Epithelial cell of proximal tubule (primary cell): Measurements from ENCODE around the gene TENM4. TPM values are rescaled to one million over a fixed set of nuclear protein-coding genes. Genes with fewer than 3 reads are reported as not detected.

ENCODE experiments used
- DNase-seq: peaks from one replicate; pipeline ENCODE4 v3.0.0-alpha.2; 2011; ENCODE audit warnings: low read depth
- H3K4me3 ChIP-seq: 2 replicates; pipeline ENCODE4 v1.5.1; 2011; ENCODE audit warnings: low read depth, mild to moderate bottlenecking, low read length
- total RNA-seq: library from RNA; depleted of rRNA; stranded (reverse); fragments of >200 nt; gene quantifications from 2 replicates; pipeline ENCODE4 v1.2.3, GENCODE V29; 2015
- TF ChIP-seq, protein P1 (sequence below): conservative IDR thresholded peaks from 2 replicates; pipeline ENCODE4 v1.5.1; 2012; ENCODE audit warnings: low read depth, mild to moderate bottlenecking, low read length

Gene TENM4
- total RNA-seq, 1 donor from 2014 or later, result 22.2 TPM

DNA sequence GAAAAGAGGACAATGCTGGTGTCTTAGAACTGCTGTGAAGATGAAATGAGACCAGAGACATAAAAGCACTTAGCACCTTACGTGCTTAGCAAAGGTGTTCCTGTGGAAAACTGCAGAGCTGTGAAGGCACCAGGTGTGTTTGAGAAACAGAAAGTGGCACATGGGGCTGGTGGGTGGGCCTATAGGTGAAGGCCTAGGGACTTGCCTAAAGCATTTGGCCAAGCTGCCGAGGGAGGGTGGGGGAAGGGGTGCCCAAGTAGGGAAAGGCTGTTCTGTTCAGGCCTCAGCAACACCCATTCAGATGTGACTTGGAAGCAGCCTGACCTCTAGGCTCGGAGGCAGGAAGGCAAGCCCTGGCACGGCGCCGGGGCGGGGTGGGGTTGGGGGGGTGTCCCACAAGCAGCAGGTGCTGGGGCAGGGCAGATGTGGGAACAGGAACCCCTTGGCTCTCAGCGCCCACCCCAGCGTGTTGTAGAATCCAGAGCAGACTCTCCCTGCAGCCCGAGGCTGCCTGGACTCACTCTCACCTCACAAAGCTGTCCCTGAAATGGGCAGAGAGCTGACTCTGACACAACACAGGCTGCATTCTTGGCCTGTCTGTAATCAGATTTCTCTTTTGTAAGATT is 499.5 kb downstream of the TENM4 start:
- TF ChIP-seq, protein P1, sequence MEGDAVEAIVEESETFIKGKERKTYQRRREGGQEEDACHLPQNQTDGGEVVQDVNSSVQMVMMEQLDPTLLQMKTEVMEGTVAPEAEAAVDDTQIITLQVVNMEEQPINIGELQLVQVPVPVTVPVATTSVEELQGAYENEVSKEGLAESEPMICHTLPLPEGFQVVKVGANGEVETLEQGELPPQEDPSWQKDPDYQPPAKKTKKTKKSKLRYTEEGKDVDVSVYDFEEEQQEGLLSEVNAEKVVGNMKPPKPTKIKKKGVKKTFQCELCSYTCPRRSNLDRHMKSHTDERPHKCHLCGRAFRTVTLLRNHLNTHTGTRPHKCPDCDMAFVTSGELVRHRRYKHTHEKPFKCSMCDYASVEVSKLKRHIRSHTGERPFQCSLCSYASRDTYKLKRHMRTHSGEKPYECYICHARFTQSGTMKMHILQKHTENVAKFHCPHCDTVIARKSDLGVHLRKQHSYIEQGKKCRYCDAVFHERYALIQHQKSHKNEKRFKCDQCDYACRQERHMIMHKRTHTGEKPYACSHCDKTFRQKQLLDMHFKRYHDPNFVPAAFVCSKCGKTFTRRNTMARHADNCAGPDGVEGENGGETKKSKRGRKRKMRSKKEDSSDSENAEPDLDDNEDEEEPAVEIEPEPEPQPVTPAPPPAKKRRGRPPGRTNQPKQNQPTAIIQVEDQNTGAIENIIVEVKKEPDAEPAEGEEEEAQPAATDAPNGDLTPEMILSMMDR, result no peak
- DNase-seq, result no peak
- H3K4me3 ChIP-seq, result no peak overlapping the region

DNA sequence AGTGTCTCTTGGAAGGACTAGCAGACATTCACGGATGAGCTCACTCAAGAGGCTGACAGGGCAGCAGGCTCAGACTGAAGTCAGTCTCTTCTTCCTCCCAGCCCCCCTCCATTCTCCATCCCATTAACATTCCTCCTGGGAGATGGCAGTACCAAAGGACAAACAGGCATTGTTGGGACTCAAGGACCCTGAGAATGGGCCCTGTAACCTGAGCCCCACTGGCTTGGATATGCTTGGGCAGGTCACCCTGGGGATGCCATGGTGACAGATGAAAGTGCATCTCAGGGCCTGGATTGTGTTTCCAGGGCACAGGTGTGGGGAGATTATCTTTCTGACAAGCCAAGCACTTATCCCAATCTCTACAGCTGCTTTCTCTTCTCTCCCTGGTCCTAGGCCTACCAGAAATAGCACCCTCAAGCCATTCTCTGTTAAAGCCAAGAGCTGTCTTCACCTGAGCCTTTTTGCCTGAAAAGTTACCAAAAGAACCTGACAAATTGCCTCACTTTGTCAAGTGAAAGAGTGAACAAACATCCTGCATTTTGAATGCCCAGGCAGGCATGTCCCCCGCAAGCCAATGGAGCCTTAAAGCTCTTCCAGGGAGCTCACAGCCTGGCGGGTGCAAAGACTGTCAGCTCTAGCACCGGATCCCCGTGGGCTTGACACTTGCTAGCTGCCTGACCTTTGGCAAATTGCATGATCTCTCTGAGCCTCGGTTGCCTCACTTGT is 500.2 kb downstream of the TENM4 start:
- no peak for DNase-seq
- H3K4me3 ChIP-seq, result no peak overlapping the region
- TF ChIP-seq, protein P1, result no peak

DNA sequence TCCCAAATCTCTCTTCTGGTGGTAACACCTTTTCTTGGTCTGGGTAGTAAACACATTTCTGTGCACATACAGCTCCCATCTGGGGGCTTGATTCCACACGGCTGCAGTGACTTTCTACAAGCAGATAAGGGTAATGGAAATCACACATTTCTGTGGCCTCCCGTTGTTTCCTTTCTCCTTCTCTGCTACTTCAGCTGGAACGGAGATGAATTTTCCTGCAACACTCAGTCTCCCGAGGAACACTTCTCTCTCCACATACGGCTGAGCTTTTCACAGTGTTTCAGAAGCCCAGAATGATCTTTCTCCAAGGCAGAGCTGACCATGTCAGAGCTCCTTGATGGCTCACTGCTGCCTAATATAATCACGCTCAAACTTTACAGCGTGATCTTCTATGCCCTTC is 501.9 kb downstream of the TENM4 start:
- DNase-seq, result no peak
- no peak overlapping the region for H3K4me3 ChIP-seq
- TF ChIP-seq, protein P1, result no peak

DNA sequence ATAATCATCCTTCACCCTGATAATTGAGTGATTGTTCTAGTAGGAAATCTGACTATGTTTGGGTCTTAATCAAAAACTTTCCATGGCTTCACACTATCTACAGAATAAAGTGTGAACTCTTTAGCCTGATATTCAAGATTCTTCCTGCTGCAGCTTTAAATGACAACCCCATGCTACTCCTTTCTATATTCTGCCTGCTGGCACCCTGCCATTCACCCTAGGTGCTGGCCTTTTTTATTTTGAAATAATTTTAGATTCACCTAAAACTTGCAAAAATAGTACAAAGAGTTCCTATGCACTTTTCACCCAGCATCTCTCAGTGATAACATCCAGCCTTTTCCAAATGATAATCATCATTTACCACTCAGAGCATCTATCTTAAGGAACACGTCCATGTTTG is 502.8 kb downstream of the TENM4 start:
- TF ChIP-seq, protein P1, result no peak
- DNase-seq, result no peak
- H3K4me3 ChIP-seq, result no peak overlapping the region

DNA sequence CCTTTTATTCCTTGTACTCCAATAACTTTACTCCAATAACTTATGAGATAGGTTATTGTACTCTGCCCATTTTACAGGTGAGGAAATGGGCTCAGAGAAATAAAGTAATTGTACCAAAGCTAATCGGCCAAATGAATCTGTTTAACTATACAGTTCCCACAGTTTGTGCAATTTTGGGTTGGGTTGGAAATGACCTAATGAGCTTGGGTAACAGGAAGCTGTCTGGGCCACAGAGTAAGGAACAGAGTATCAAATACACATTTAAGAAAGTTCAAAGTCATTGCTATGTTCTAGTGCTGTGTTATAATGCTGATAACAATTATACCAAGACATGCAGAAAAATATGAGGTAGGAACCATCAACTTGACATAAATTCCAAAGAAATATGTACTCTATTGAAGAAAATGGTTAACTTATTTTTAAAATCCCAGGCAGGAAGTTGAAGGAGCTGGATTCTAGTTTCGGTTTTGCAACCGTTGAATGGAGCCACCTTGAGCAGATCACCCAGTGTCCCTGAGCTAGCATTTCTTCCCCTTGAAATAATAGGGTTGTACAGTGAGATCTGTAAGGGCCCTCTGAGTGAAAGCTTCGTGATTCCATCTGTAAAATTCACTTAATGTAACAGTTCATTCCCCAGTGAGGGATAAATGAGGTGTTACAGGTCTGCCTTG is 505.3 kb downstream of the TENM4 start:
- H3K4me3 ChIP-seq, result no peak overlapping the region
- TF ChIP-seq, protein P1, result no peak
- DNase-seq, result no peak

DNA sequence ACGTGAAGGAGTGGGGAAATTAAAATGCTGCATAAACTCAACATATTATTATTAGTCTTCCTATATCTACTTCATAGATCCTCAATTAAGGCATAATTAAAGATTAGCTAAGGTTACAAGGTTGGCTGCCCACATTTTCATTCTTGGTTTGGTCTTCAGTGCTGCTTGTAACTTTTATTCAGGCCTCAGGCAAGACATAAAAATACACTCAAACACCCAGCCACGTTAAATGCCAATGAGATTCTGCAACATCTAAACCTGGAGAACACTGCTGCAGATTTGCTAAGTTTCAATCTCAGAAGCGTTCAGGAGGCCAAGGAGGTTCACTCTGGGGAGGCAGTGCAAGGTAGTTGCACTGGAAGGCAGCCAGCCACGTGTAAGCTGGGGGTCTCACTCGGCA is 507.5 kb downstream of the TENM4 start:
- no peak overlapping the region for H3K4me3 ChIP-seq
- TF ChIP-seq, protein P1, result no peak
- DNase-seq, result peak; percentile 25
